Vagina (tissue), 2 donors: Measurements from ENCODE around the gene SPECC1. TPM values are rescaled to one million over a fixed set of nuclear protein-coding genes. Genes with fewer than 3 reads are reported as not detected.

Experiments
- DNase-seq, 2 donors: peaks; one replicate each; pipeline ENCODE4 v3.0.0-alpha.2; 2017; ENCODE audit errors: extremely low spot score in 2 of 2
- H3K27ac ChIP-seq: fragments of 200-600 bp; sonication (generic); one replicate; pipeline ENCODE4 v1.5.1; 2019
- H3K27me3 ChIP-seq: fragments of 200-600 bp; sonication (generic); one replicate; pipeline ENCODE4 v1.5.1; 2019
- H3K36me3 ChIP-seq, 2 donors: fragments of 200-600 bp; sonication (generic); one replicate each; pipeline ENCODE4 v1.5.1; 2017 to 2019
- H3K4me1 ChIP-seq: fragments of 200-600 bp; sonication (generic); one replicate; pipeline ENCODE4 v1.5.1; 2019
- H3K4me3 ChIP-seq, 2 donors: fragments of 200-600 bp; sonication (generic); 1 replicate in 1 of 2; 2 replicates in 1 of 2; pipeline ENCODE4 v1.5.1; 2016 to 2019
- H3K9me3 ChIP-seq: fragments of 200-600 bp; sonication (generic); one replicate; pipeline ENCODE4 v1.5.1; 2019
- POLR2A ChIP-seq, 2 donors: fragments of 450-650 bp; IDR thresholded peaks; one replicate each; pipeline ENCODE4 v1.6.1; 2017; ENCODE audit warnings: antibody characterized with exemption in 2 of 2, mild to moderate bottlenecking in 2 of 2, moderate library complexity in 2 of 2
- POLR2AphosphoS5 ChIP-seq, 2 donors: sonication (generic); formaldehyde crosslinking; IDR thresholded peaks; one replicate each; pipeline ENCODE4 v1.9.0; 2017; ENCODE audit warnings: antibody characterized with exemption in 2 of 2, mild to moderate bottlenecking in 2 of 2, low read depth in 1 of 2; ENCODE audit not compliant: insufficient read depth in 1 of 2
- intact Hi-C: fragments of 100-400 bp; cut with DNase I; formaldehyde crosslinking; loops from one replicate; pipeline ENCODE4 v1.15.1; 2023
- total RNA-seq: library from RNA; depleted of rRNA; stranded (reverse); fragments of >200 nt; gene quantifications from one replicate; pipeline ENCODE4 v1.2.3, GENCODE V29; 2016
- TF ChIP-seq, protein P1 (sequence below), 3 experiments: fragments of 450-650 bp in 2 of 3; fragments of 200-600 bp in 1 of 3; sonication (generic) in 1 of 3; IDR thresholded peaks; one replicate each; pipeline ENCODE4 v1.5.1; 2017 to 2019; ENCODE audit warnings: antibody characterized with exemption in 3 of 3, mild to moderate bottlenecking in 2 of 3, moderate library complexity in 2 of 3

Gene SPECC1
- total RNA-seq, 1 donor from 2014 or later, result 25.3 TPM

DNA sequence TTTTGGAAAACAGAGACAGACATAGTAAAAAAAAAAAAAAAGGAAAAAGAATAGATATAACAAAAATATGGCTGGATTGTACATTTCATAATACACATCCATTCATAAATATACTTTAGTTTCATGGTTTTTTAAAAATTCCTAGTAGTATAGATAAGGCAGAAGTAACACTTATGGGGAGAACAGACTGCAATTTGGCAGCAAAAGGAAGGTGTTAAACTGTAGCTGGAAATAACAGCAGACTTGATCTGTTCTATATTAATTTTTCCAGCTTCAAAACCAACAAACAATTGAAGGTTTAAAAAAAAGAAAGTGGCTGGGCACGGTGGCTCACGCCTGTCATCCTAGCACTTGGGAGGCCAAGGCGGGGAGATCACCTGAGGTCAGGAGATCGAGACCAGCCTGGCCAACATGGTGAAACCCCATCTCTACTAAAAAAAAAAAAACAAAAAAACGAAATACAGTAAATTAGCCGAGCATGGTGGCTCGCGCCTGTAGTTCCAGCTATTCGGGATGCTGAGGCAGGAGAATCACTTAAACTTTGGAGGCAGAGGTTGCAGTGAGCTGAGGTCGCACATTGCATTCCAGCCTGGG, 191.8 kb downstream of the SPECC1 start:
- Histone ChIP-seq H3K9me3 (no peaks in the 10 kb centered on the region), H3K27ac (no peak overlapping the region), H3K27me3 (no peaks in the 10 kb centered on the region), H3K4me1 (peaks cover under 1% of the 10 kb centered on the region), H3K36me3 (no peaks in the 10 kb centered on the region), H3K4me3 (no peak overlapping the region)
- DNase-seq, result no peak
- TF ChIP-seq POLR2A (IDR thresholded peaks at IDR 0.05), result no peak
- no peak for TF ChIP-seq POLR2AphosphoS5 (IDR thresholded peaks at IDR 0.05; ENCODE audit: insufficient read depth in 1 of 2, low read depth in 1 of 2)
- TF ChIP-seq, protein P1, sequence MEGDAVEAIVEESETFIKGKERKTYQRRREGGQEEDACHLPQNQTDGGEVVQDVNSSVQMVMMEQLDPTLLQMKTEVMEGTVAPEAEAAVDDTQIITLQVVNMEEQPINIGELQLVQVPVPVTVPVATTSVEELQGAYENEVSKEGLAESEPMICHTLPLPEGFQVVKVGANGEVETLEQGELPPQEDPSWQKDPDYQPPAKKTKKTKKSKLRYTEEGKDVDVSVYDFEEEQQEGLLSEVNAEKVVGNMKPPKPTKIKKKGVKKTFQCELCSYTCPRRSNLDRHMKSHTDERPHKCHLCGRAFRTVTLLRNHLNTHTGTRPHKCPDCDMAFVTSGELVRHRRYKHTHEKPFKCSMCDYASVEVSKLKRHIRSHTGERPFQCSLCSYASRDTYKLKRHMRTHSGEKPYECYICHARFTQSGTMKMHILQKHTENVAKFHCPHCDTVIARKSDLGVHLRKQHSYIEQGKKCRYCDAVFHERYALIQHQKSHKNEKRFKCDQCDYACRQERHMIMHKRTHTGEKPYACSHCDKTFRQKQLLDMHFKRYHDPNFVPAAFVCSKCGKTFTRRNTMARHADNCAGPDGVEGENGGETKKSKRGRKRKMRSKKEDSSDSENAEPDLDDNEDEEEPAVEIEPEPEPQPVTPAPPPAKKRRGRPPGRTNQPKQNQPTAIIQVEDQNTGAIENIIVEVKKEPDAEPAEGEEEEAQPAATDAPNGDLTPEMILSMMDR (IDR thresholded peaks at IDR 0.05), result no peak
- intact Hi-C loops, result no loop called here

DNA sequence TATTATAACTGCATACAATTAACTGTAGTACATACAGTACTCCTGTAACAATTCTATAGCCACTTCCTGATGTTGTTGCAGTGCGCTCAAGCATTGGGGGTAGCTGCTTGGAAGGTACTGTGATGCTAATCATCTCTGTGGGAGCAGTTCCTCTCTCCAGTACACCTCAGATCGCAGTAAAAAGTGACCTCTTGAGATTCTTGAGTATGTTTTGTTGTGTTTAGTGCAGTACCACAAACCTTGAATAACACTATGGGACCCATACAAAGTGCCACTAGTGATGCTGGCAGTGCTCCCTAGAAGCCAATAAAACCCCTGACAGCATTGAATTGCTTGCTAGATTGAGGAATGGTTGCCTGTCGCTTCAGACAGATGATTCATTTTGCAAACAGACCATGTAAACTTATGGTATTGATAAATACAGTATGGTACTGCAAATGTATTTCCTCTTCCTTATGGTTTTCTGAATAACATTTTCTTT, 193.0 kb downstream of the SPECC1 start:
- Histone ChIP-seq H3K4me3 (no peak overlapping the region), H3K27ac (no peak overlapping the region), H3K27me3 (no peaks in the 10 kb centered on the region), H3K4me1 (peaks cover 13% of the 10 kb centered on the region), H3K36me3 (no peaks in the 10 kb centered on the region), H3K9me3 (no peaks in the 10 kb centered on the region)
- DNase-seq, result no peak
- intact Hi-C loops, result no loop called here
- TF ChIP-seq, protein P1 (IDR thresholded peaks at IDR 0.05), result no peak
- TF ChIP-seq POLR2AphosphoS5 (IDR thresholded peaks at IDR 0.05; ENCODE audit: insufficient read depth in 1 of 2, low read depth in 1 of 2) (no peak), POLR2A (IDR thresholded peaks at IDR 0.05) (no peak)

DNA sequence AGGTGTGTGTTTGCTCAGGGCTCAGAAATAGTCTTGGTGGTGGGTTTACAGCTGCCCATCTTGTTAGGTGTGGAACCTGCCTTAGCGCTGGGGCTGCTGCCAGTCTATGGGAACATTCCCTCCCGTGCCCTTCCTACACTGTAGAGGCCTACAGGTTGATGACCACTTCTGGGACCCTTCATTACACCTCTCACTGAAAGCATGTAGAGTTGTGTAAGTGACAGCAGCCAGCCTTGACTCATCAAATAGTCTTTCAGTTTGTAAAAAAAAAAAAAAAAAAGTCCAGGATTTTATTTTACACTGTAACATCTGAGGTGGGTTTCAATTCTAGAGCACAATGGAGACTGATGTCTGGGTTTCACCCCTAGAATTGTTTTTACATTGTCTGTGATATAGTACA, 193.9 kb downstream of the SPECC1 start:
- H3K4me1 ChIP-seq, result peaks cover 14% of the 10 kb centered on the region
- intact Hi-C loops, result no loop called here
- H3K27ac ChIP-seq, result no peak overlapping the region
- DNase-seq, result no peak
- TF ChIP-seq, protein P1 (IDR thresholded peaks at IDR 0.05), result no peak
- TF ChIP-seq POLR2A (IDR thresholded peaks at IDR 0.05) (no peak), POLR2AphosphoS5 (IDR thresholded peaks at IDR 0.05; ENCODE audit: insufficient read depth in 1 of 2, low read depth in 1 of 2) (no peak)
- no peaks in the 10 kb centered on the region for H3K9me3 ChIP-seq
- no peak overlapping the region for H3K4me3 ChIP-seq
- H3K36me3 ChIP-seq, result no peaks in the 10 kb centered on the region
- no peaks in the 10 kb centered on the region for H3K27me3 ChIP-seq

DNA sequence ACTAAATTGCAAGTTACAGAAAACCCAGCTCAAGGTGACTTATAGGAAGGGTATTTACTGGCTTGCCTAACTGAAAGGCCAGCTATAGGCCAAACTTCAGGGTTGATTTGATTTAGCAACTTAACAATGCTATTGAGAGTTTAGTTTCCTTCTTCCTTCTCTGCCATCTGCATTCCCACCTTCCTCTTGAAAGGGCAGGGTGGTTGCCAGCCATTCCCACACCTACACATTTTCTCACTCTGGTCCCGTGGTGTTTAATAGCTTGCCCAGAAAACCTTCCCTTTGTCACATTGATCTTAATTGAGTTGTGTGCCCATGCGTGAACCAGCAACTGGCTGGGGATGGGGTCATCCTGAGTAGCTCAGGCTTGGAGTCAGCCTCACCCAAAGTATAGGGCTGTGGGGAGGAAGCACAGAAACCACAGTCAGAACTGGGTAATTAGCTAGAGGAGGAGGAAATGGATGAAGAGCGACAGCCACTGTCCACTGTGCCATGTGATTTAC, 194.7 kb downstream of the SPECC1 start:
- no peaks in the 10 kb centered on the region for H3K9me3 ChIP-seq
- H3K4me1 ChIP-seq, result peaks cover 14% of the 10 kb centered on the region
- no peaks in the 10 kb centered on the region for H3K36me3 ChIP-seq
- no peak overlapping the region for H3K27ac ChIP-seq
- intact Hi-C loops, result no loop called here
- no peak overlapping the region for H3K4me3 ChIP-seq
- DNase-seq, result no peak
- H3K27me3 ChIP-seq, result no peaks in the 10 kb centered on the region
- TF ChIP-seq POLR2A (IDR thresholded peaks at IDR 0.05), result no peak
- TF ChIP-seq, protein P1 (IDR thresholded peaks at IDR 0.05), result no peak
- TF ChIP-seq POLR2AphosphoS5 (IDR thresholded peaks at IDR 0.05; ENCODE audit: insufficient read depth in 1 of 2, low read depth in 1 of 2), result no peak

DNA sequence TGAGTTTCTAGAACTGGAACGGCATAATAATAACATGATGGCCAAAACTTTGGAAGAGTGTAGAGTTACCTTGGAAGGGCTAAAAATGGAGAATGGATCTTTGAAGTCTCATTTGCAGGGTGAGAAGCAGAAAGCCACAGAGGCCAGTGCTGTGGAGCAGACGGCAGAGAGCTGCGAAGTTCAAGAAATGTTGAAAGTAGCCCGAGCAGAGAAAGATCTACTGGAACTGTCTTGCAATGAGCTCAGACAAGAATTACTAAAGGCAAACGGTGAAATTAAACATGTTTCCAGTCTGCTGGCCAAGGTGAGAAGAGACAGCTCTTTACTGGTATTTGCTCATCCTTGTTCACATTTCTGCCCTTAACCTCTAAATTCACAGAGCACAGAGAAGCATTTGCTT, 196.4 kb downstream of the SPECC1 start:
- Histone ChIP-seq H3K4me3 (no peak overlapping the region), H3K9me3 (no peaks in the 10 kb centered on the region), H3K36me3 (no peaks in the 10 kb centered on the region), H3K27ac (no peak overlapping the region), H3K27me3 (no peaks in the 10 kb centered on the region), H3K4me1 (peaks cover 14% of the 10 kb centered on the region)
- TF ChIP-seq, protein P1 (IDR thresholded peaks at IDR 0.05), result no peak
- no peak for TF ChIP-seq POLR2A (IDR thresholded peaks at IDR 0.05)
- TF ChIP-seq POLR2AphosphoS5 (IDR thresholded peaks at IDR 0.05; ENCODE audit: insufficient read depth in 1 of 2, low read depth in 1 of 2), result no peak
- no peak for DNase-seq
- intact Hi-C loops, result no loop called here
